Neural progenitor cell (in vitro differentiated cells): ENCODE data around the gene RNASE9. TPM values are rescaled to one million over a fixed set of nuclear protein-coding genes. Genes with fewer than 3 reads are reported as not detected.

Experiments used
- DNase-seq: peaks from one replicate; pipeline ENCODE4 v3.0.0-alpha.2; 2016; ENCODE audit warnings: low spot score
- H2AFZ ChIP-seq: fragments of 200-600 bp; sonication (generic); replicated peaks from 2 replicates; pipeline ENCODE4 v1.6.1; 2016; ENCODE audit warnings: antibody characterized with exemption
- H3F3A ChIP-seq: fragments of 200-600 bp; sonication (generic); 2 replicates; pipeline ENCODE4 v1.6.1; 2016; ENCODE audit warnings: antibody characterized with exemption, low read depth
- H3K27ac ChIP-seq: fragments of 200-600 bp; sonication (generic); 2 replicates; pipeline ENCODE4 v1.5.1; 2016; ENCODE audit warnings: mild to moderate bottlenecking
- H3K27me3 ChIP-seq: fragments of 200-600 bp; sonication (generic); 2 replicates; pipeline ENCODE4 v1.6.1; 2016; ENCODE audit warnings: mild to moderate bottlenecking, moderate library complexity
- H3K36me3 ChIP-seq: fragments of 200-600 bp; sonication (generic); 2 replicates; pipeline ENCODE4 v1.5.1; 2016
- H3K4me1 ChIP-seq: fragments of 200-600 bp; sonication (generic); 2 replicates; pipeline ENCODE4 v1.6.1; 2016; ENCODE audit warnings: mixed run types
- H3K4me2 ChIP-seq: fragments of 200-600 bp; sonication (generic); 2 replicates; pipeline ENCODE4 v1.6.1; 2016
- H3K4me3 ChIP-seq: fragments of 200-600 bp; sonication (generic); 2 replicates; pipeline ENCODE4 v1.5.1; 2016
- H3K79me2 ChIP-seq: fragments of 200-600 bp; sonication (generic); 2 replicates; pipeline ENCODE4 v1.6.1; 2016; ENCODE audit warnings: low read depth
- H3K9ac ChIP-seq: fragments of 200-600 bp; sonication (generic); 2 replicates; pipeline ENCODE4 v1.6.1; 2016
- H3K9me3 ChIP-seq: fragments of 200-600 bp; sonication (generic); 2 replicates; pipeline ENCODE4 v1.5.1; 2016; ENCODE audit warnings: low read depth
- H4K20me1 ChIP-seq: fragments of 200-600 bp; sonication (generic); 2 replicates; pipeline ENCODE4 v1.6.1; 2016; ENCODE audit warnings: low read depth
- H3K27ac Mint-ChIP-seq: 3 replicates; pipeline ENCODE4 v1.8.0; 2021; ENCODE audit warnings: mixed read lengths
- H3K27me3 Mint-ChIP-seq: 2 replicates; pipeline ENCODE4 v1.8.0; 2022; ENCODE audit warnings: low read depth, mild to moderate bottlenecking, inconsistent platforms, moderate library complexity, mixed read lengths; ENCODE audit not compliant: insufficient read depth
- H3K36me3 Mint-ChIP-seq: 3 replicates; pipeline ENCODE4 v1.8.0; 2021; ENCODE audit warnings: mixed read lengths
- H3K4me1 Mint-ChIP-seq: 3 replicates; pipeline ENCODE4 v1.8.0; 2021; ENCODE audit warnings: mixed read lengths
- H3K4me3 Mint-ChIP-seq: 3 replicates; pipeline ENCODE4 v1.8.0; 2021; ENCODE audit warnings: mild to moderate bottlenecking, moderate library complexity, mixed read lengths
- H3K9me3 Mint-ChIP-seq: 3 replicates; pipeline ENCODE4 v1.8.0; 2020; ENCODE audit warnings: mixed read lengths
- EZH2 ChIP-seq: fragments of 200-600 bp; sonication (generic); IDR thresholded peaks from 2 replicates; pipeline ENCODE4 v1.6.1; 2017; ENCODE audit warnings: antibody characterized with exemption, mild to moderate bottlenecking, moderate library complexity
- EZH2phosphoT487 ChIP-seq: fragments of 200-600 bp; sonication (generic); IDR thresholded peaks from 2 replicates; pipeline ENCODE4 v1.6.1; 2017; ENCODE audit warnings: antibody characterized with exemption
- total RNA-seq: library from RNA; depleted of rRNA; stranded (reverse); fragments of >200 nt; gene quantifications from 2 replicates; pipeline ENCODE4 v1.2.3, GENCODE V29; 2015; ENCODE audit warnings: low replicate concordance
- TF ChIP-seq, protein P1 (sequence below): fragments of 200-600 bp; sonication (generic); IDR thresholded peaks from 2 replicates; pipeline ENCODE4 v1.5.1; 2017; ENCODE audit warnings: antibody characterized with exemption, mild to moderate bottlenecking

RNASE9 gene
- total RNA-seq, 1 donor from 2014 or later = not detected

DNA sequence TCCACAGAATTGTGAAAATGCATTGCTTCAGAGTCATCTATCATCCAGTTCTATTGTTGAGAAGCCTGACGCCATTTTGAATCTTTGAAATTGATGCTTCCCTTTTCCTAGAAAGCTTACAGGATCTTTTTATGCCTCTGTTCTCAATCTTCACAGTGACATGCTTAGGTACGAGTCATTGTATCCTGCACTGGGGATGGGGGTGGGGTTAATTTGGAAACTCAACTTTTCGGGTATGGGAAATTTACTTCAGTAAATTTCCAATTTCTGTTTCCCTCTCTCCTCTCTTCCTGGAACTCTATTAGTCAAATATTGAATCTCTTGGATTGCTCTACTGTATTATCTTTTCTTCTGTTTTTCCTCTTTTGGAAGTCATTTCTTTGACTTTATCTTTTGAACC, 31.0 kb downstream of the RNASE9 start:
- H3K9ac ChIP-seq = no peak overlapping the region
- TF ChIP-seq, protein P1, sequence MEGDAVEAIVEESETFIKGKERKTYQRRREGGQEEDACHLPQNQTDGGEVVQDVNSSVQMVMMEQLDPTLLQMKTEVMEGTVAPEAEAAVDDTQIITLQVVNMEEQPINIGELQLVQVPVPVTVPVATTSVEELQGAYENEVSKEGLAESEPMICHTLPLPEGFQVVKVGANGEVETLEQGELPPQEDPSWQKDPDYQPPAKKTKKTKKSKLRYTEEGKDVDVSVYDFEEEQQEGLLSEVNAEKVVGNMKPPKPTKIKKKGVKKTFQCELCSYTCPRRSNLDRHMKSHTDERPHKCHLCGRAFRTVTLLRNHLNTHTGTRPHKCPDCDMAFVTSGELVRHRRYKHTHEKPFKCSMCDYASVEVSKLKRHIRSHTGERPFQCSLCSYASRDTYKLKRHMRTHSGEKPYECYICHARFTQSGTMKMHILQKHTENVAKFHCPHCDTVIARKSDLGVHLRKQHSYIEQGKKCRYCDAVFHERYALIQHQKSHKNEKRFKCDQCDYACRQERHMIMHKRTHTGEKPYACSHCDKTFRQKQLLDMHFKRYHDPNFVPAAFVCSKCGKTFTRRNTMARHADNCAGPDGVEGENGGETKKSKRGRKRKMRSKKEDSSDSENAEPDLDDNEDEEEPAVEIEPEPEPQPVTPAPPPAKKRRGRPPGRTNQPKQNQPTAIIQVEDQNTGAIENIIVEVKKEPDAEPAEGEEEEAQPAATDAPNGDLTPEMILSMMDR = no peak
- TF ChIP-seq EZH2 (no peak), EZH2phosphoT487 (no peak)
- no peaks in the 10 kb centered on the region for H3K36me3 ChIP-seq
- no peaks in the 10 kb centered on the region for H3F3A ChIP-seq
- Mint-ChIP-seq H3K4me1 (no peaks in the 10 kb centered on the region), H3K27ac (no peak overlapping the region), H3K9me3 (no peaks in the 10 kb centered on the region), H3K36me3 (no peaks in the 10 kb centered on the region), H3K27me3 (peaks cover 8% of the 10 kb centered on the region), H3K4me3 (no peak overlapping the region)
- no peak overlapping the region for H3K27ac ChIP-seq
- H2AFZ ChIP-seq = no peak overlapping the region
- no peaks in the 10 kb centered on the region for H3K4me1 ChIP-seq
- no peaks in the 10 kb centered on the region for H4K20me1 ChIP-seq
- no peaks in the 10 kb centered on the region for H3K9me3 ChIP-seq
- DNase-seq = no peak
- no peak overlapping the region for H3K4me2 ChIP-seq
- no peaks in the 10 kb centered on the region for H3K79me2 ChIP-seq
- no peaks in the 10 kb centered on the region for H3K27me3 ChIP-seq
- no peak overlapping the region for H3K4me3 ChIP-seq

DNA sequence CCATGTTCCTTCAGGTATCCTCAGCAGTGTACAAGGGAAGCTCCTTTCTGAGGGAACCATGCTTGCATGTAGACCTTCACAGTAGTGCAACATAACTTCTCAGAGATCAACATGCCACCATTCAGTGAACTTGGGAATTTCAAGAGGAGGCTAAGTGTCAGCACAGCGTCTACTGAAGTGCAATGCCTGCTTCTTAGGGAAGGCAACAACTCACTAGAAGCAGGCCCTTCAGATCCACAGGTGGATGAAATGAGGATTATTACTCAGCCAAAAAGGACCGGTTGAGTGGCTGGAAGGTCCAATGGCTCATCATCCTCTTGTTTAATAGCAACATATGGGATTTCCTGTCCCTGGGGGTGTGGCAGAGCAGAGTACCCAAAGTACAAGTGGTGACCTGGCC, 36.8 kb downstream of the RNASE9 start:
- Histone ChIP-seq H3K9me3 (no peaks in the 10 kb centered on the region), H3K4me3 (no peak overlapping the region), H3K79me2 (no peaks in the 10 kb centered on the region), H2AFZ (no peak overlapping the region), H3K36me3 (no peaks in the 10 kb centered on the region), H4K20me1 (no peaks in the 10 kb centered on the region), H3K27ac (no peak overlapping the region), H3K9ac (no peak overlapping the region), H3K27me3 (no peaks in the 10 kb centered on the region), H3K4me1 (no peaks in the 10 kb centered on the region), H3F3A (no peaks in the 10 kb centered on the region), H3K4me2 (no peak overlapping the region)
- Mint-ChIP-seq H3K4me3 (no peak overlapping the region), H3K36me3 (no peaks in the 10 kb centered on the region), H3K9me3 (no peaks in the 10 kb centered on the region), H3K27me3 (peaks cover 3% of the 10 kb centered on the region), H3K4me1 (no peaks in the 10 kb centered on the region), H3K27ac (no peak overlapping the region)
- DNase-seq = no peak
- TF ChIP-seq EZH2 = no peak
- TF ChIP-seq, protein P1 = no peak

DNA sequence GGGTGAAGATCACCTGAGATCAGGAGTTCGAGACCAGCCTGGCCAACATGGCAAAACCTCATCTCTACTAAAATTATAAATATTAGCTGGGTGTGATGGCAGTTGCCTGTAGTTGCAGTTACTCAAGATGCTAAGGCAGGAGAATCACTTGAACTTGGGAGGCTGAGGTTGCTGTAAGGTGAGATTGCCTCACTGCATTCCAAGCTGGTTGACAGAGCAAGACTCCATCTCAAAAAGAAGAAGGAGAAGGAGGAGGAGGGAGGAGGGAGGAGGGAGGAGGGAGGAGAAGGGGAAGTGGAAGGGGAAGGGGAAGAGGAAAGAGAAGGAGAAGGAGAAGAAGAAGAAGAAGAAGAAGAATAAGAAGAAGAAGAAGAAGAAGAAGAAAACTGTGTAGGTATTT, 38.5 kb downstream of the RNASE9 start:
- H3K36me3 Mint-ChIP-seq = no peaks in the 10 kb centered on the region
- no peaks in the 10 kb centered on the region for H3K9me3 Mint-ChIP-seq
- H2AFZ ChIP-seq = no peak overlapping the region
- H3K79me2 ChIP-seq = no peaks in the 10 kb centered on the region
- no peaks in the 10 kb centered on the region for H3F3A ChIP-seq
- no peak overlapping the region for H3K27ac Mint-ChIP-seq
- peaks cover 3% of the 10 kb centered on the region for H3K27me3 Mint-ChIP-seq
- no peak overlapping the region for H3K27ac ChIP-seq
- no peaks in the 10 kb centered on the region for H4K20me1 ChIP-seq
- no peak overlapping the region for H3K4me3 ChIP-seq
- no peaks in the 10 kb centered on the region for H3K36me3 ChIP-seq
- H3K9ac ChIP-seq = no peak overlapping the region
- no peaks in the 10 kb centered on the region for H3K9me3 ChIP-seq
- H3K4me2 ChIP-seq = no peak overlapping the region
- TF ChIP-seq EZH2phosphoT487 = no peak
- TF ChIP-seq EZH2 = no peak
- TF ChIP-seq, protein P1 = no peak
- no peaks in the 10 kb centered on the region for H3K4me1 Mint-ChIP-seq
- H3K27me3 ChIP-seq = no peaks in the 10 kb centered on the region
- H3K4me1 ChIP-seq = no peaks in the 10 kb centered on the region
- DNase-seq = no peak
- no peak overlapping the region for H3K4me3 Mint-ChIP-seq

DNA sequence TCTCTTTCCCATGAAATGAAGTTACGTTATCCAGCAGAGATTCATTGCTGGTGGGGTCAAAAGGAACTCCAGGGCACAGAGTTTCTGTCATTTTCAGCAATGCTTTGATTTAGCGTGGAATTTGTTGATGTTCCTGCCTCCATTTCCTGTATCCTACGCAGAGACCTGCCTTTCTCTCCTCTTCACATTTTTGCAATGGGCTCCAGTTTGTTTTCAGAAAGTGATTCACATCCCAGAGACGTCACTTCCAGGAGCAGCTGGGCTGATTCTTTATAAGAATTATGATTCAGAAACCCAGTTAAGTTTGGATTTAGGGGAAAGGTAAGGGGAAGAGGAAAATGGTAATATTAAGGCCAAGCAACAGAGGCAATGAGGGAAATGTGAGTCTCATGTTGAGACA, 43.9 kb downstream of the RNASE9 start:
- Histone ChIP-seq H3F3A (no peaks in the 10 kb centered on the region), H3K36me3 (no peaks in the 10 kb centered on the region), H3K79me2 (no peaks in the 10 kb centered on the region), H3K9ac (no peak overlapping the region), H3K27me3 (no peaks in the 10 kb centered on the region), H4K20me1 (no peaks in the 10 kb centered on the region), H3K9me3 (no peaks in the 10 kb centered on the region), H3K4me1 (no peaks in the 10 kb centered on the region), H3K27ac (no peak overlapping the region), H3K4me2 (no peak overlapping the region), H3K4me3 (no peak overlapping the region), H2AFZ (peak overlapping the region; percentile 5)
- Mint-ChIP-seq H3K9me3 (no peaks in the 10 kb centered on the region), H3K36me3 (no peaks in the 10 kb centered on the region), H3K4me1 (no peaks in the 10 kb centered on the region), H3K27ac (no peak overlapping the region), H3K27me3 (no peaks in the 10 kb centered on the region), H3K4me3 (no peak overlapping the region)
- DNase-seq = no peak
- TF ChIP-seq EZH2phosphoT487 (no peak), EZH2 (no peak)
- TF ChIP-seq, protein P1 = no peak
